HepG2 (cell line): ENCODE measurements around the gene MZF1. TPM values are rescaled to one million over a fixed set of nuclear protein-coding genes. Genes with fewer than 3 reads are reported as not detected.

ENCODE experiments used
- AHR ChIP-seq: IDR thresholded peaks from 2 replicates; pipeline ENCODE4 v1.6.1; 2018; ENCODE audit warnings: missing genetic modification reagents, missing compliant biosample characterization
- AKAP8 ChIP-seq: sonication (generic); formaldehyde crosslinking; IDR thresholded peaks from 2 replicates; pipeline ENCODE4 v1.5.1; 2020; ENCODE audit warnings: mild to moderate bottlenecking, missing genetic modification reagents
- CHD4 ChIP-seq: fragments of 200-600 bp; sonication (generic); IDR thresholded peaks from 2 replicates; pipeline ENCODE4 v1.7.0; 2017; ENCODE audit warnings: mild to moderate bottlenecking, low read length, borderline replicate concordance
- ETV5 ChIP-seq: IDR thresholded peaks from 2 replicates; pipeline ENCODE4 v1.6.1; 2018; ENCODE audit warnings: missing biosample characterization, missing genetic modification reagents, inconsistent platforms, borderline replicate concordance
- KLF9 ChIP-seq: IDR thresholded peaks from 2 replicates; pipeline ENCODE4 v1.6.1; 2016; ENCODE audit warnings: low read depth
- MAFF ChIP-seq: IDR thresholded peaks from 2 replicates; pipeline ENCODE4 v1.6.1; 2011; ENCODE audit warnings: low read depth, low read length, improper control_type of control experiment
- MBD4 ChIP-seq: IDR thresholded peaks from 2 replicates; pipeline ENCODE4 v1.6.1; 2012; ENCODE audit warnings: low read length, inconsistent platforms, borderline replicate concordance
- MXI1 ChIP-seq: IDR thresholded peaks from 3 replicates; pipeline ENCODE4 v1.6.1; 2012; ENCODE audit warnings: low read depth, low read length, inconsistent platforms, borderline replicate concordance
- NAIF1 ChIP-seq: sonication (generic); formaldehyde crosslinking; IDR thresholded peaks from 2 replicates; pipeline ENCODE4 v1.5.0; 2020; ENCODE audit warnings: mild to moderate bottlenecking, missing genetic modification reagents, borderline replicate concordance
- NFIC ChIP-seq: IDR thresholded peaks from 2 replicates; pipeline ENCODE4 v1.6.1; 2012; ENCODE audit warnings: mild to moderate bottlenecking, low read length, inconsistent platforms
- NR1H2 ChIP-seq: sonication (generic); formaldehyde crosslinking; IDR thresholded peaks from 2 replicates; pipeline ENCODE4 v1.8.1; 2022; ENCODE audit warnings: low read depth, missing genetic modification reagents, borderline replicate concordance
- POLR2AphosphoS5 ChIP-seq: IDR thresholded peaks from 2 replicates; pipeline ENCODE4 v1.6.1; 2012; ENCODE audit warnings: low read depth, low read length
- SMAD9 ChIP-seq: sonication (generic); formaldehyde crosslinking; IDR thresholded peaks from 2 replicates; pipeline ENCODE4 v1.5.1; 2020; ENCODE audit warnings: mild to moderate bottlenecking, missing genetic modification reagents
- SNAPC5 ChIP-seq: sonication (generic); formaldehyde crosslinking; IDR thresholded peaks from 2 replicates; pipeline ENCODE4 v1.8.1; 2023; ENCODE audit warnings: mild to moderate bottlenecking, missing genetic modification reagents, borderline replicate concordance
- SOX5 ChIP-seq: IDR thresholded peaks from 2 replicates; pipeline ENCODE4 v1.6.1; 2016; ENCODE audit warnings: borderline replicate concordance
- TERF1 ChIP-seq: sonication (generic); formaldehyde crosslinking; IDR thresholded peaks from 2 replicates; pipeline ENCODE4 v1.8.0; 2022; ENCODE audit warnings: mild to moderate bottlenecking, missing genetic modification reagents, moderate library complexity
- TFDP2 ChIP-seq: sonication (generic); formaldehyde crosslinking; IDR thresholded peaks from 2 replicates; pipeline ENCODE4 v1.4.0; 2020; ENCODE audit warnings: missing genetic modification reagents
- ZGPAT ChIP-seq: IDR thresholded peaks from 2 replicates; pipeline ENCODE4 v1.6.1; 2016; ENCODE audit warnings: mild to moderate bottlenecking
- ZKSCAN5 ChIP-seq: sonication (generic); formaldehyde crosslinking; IDR thresholded peaks from 2 replicates; pipeline ENCODE4 v1.5.1; 2020; ENCODE audit warnings: mild to moderate bottlenecking, missing genetic modification reagents
- ZNF136 ChIP-seq: sonication (generic); formaldehyde crosslinking; IDR thresholded peaks from 2 replicates; pipeline ENCODE4 v1.8.1; 2022; ENCODE audit warnings: low read depth, mild to moderate bottlenecking, moderate library complexity, missing genetic modification reagents
- ZNF275 ChIP-seq: sonication (generic); formaldehyde crosslinking; IDR thresholded peaks from 2 replicates; pipeline ENCODE4 v1.8.0; 2022; ENCODE audit warnings: missing genetic modification reagents, mild to moderate bottlenecking, inconsistent platforms, borderline replicate concordance
- ZNF3 ChIP-seq: IDR thresholded peaks from 2 replicates; pipeline ENCODE4 v1.7.0; 2017; ENCODE audit warnings: inconsistent platforms
- ZNF441 ChIP-seq: sonication (generic); formaldehyde crosslinking; IDR thresholded peaks from 2 replicates; pipeline ENCODE4 v1.7.0; 2021; ENCODE audit warnings: missing genetic modification reagents, borderline replicate concordance
- ZSCAN31 ChIP-seq: sonication (generic); formaldehyde crosslinking; IDR thresholded peaks from 2 replicates; pipeline ENCODE4 v1.5.0; 2020; ENCODE audit warnings: low read depth, mild to moderate bottlenecking, missing genetic modification reagents
- polyA plus RNA-seq, 8 experiments: library from polyadenylated mRNA; depleted of rRNA in 3 of 8; stranded (reverse) in 7 of 8; unstranded in 1 of 8; fragments of >200 nt; fragmentation: Illumina TruSeq in 4 of 8; extraction: Trizol in 4 of 8; gene quantifications; 2 replicates each; pipeline versions ENCODE4 v1.2.1 to v1.2.3, GENCODE V29; 2011 to 2016; ENCODE audit warnings: low read depth in 4 of 8, missing spikeins in 1 of 8, mixed read lengths in 1 of 8; ENCODE audit not compliant: insufficient read depth in 1 of 8
- total RNA-seq, 5 experiments: library from RNA; depleted of rRNA; stranded (reverse); fragments of >200 nt; fragmentation: Illumina TruSeq; extraction: Trizol; gene quantifications; 2 replicates each; pipeline ENCODE4 v1.2.3, GENCODE V29; 2016; ENCODE audit warnings: low read depth in 1 of 5
- TF ChIP-seq, protein P1 (sequence below): sonication (generic); formaldehyde crosslinking; IDR thresholded peaks from 2 replicates; pipeline ENCODE4 v1.4.0; 2020; ENCODE audit warnings: missing genetic modification reagents; ENCODE audit errors: not compliant biosample characterization

Gene MZF1
- total and polyA plus RNA-seq, 2 of the 13 experiments (the other 11 are each of a cell fraction or from before 2014, with no cell fraction given): 3.1 to 8.1 TPM

DNA sequence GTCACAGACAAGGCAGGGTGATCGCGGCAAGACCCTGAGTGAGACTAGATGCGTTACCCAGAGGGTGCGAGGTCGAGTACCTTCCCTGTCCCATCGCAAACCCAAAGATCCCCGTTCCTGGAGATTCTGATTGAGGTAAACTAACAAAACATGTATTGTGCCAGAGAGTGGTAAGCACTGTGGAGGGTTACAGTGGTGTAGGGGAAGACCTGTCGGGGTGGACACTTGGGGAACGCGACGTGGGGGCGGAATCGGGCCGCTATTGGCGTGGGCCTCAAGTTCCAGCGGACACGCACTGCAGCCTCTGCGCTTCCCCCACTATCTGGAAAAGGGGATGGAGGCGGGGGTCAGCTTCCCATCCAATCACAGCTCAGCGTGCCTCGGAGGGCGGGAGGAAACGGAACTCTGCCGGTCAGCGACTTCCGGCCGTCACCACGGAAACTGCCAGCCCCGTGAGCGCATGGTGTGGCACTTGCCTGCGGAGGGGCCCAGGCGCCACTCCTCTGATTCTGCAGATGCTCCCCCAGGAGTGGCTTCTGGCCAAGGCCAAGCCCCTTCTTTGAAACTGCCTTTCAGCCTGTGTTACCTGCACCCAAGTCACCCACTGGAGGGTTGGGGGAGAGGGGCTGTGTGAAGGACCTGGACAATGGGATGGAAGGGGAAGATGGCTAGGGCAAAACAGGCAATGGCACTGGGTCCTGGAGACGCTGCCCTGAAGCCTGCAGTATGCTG is 13.7 kb downstream of the MZF1 start (continued):
- TF ChIP-seq, protein P1, sequence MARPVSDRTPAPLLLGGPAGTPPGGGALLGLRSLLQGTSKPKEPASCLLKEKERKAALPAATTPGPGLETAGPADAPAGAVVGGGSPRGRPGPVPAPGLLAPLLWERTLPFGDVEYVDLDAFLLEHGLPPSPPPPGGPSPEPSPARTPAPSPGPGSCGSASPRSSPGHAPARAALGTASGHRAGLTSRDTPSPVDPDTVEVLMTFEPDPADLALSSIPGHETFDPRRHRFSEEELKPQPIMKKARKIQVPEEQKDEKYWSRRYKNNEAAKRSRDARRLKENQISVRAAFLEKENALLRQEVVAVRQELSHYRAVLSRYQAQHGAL (CRISPR knock-in tag): no peak
- TF ChIP-seq ZSCAN31 (CRISPR knock-in tag) (no peak), CHD4 (no peak), SOX5 (CRISPR knock-in tag) (peak; percentile 4), SMAD9 (CRISPR knock-in tag) (no peak), MBD4 (no peak), ZNF136 (peak; percentile 74; the same call in 1 of the 2 replicates), ZKSCAN5 (CRISPR knock-in tag) (peak; percentile 43; the same call in 1 of the 2 replicates), ETV5 (CRISPR knock-in tag) (peak; percentile 82), ZNF3 (no peak), KLF9 (CRISPR knock-in tag) (peak; percentile 58; the same call in 1 of the 2 replicates), ZGPAT (CRISPR knock-in tag) (peak; percentile 73), NR1H2 (no peak), MAFF (no peak), NAIF1 (CRISPR knock-in tag) (peak; percentile 65; the same call in 1 of the 2 replicates), AKAP8 (peak; percentile 26; the same call in 1 of the 2 replicates), AHR (CRISPR knock-in tag) (no peak), ZNF275 (CRISPR knock-in tag) (no peak), POLR2AphosphoS5 (peak; percentile 89), NFIC (peak; percentile 22; the same call in 1 of the 2 replicates), TFDP2 (CRISPR knock-in tag) (peak; percentile 93), SNAPC5 (CRISPR knock-in tag) (no peak), ZNF441 (peak; percentile 58; the same call in 1 of the 2 replicates), TERF1 (CRISPR knock-in tag) (no peak), MXI1 (peak; percentile 98; the same call in 2 of the 3 replicates)
